ENCODE data around the gene RBM4. TPM values are rescaled to one million over a fixed set of nuclear protein-coding genes. Genes with fewer than 3 reads are reported as not detected.

Gene RBM4
- total RNA-seq, 1 experiment from 2014 or later: 272 TPM

DNA sequence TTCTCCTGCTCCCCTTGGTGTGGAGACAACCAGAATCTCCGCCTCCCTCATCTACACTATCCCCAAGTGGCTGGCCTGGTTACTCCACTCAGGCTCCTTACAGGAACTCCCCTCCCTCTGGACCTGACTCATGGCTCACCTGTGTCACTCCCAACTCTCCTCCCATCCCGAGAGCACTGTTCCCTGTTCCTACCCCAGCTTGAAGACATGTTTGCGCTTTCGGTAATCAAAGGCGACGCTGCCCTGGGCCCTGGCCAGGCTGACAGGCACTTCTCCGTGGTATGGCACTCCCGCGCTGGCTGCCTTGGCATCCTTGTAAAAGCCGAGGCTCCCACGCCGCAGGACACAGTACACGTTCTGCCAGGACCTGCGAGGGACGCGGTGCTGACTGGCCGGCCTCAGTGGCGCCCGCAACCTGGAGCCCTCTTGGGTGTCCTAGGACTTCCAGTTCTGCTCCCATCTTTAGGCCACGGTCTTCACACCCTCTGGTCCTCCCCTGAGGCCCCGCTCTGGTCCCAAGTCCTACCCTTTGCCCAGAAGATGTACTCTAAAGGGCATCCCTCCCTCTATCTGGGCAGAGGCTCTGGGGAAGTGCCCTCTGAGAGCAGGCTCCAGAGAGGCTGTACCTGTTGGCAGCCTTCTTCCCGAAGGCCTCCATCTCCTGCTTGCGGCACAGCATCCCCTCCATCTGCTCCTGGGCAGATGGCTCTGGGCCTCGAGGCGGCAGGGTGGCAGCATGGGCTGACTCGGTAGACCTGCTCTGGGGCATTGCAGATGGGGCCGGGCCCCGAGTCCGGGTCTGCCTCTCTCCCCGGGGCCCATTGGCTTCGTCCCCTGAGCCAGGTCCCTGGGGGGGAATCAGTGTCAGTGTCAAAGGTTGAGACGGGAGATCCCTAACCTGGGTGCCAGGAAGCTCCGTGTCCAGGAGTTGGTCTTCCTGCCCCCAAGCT lies 48.6 kb downstream of the RBM4 start:
- no peak for DNase-seq
- no CpG with 5 or more reads among the region's 33 CpGs for WGBS (ENCODE audit: extremely low coverage, insufficient read length, low lambda C conversion rate)
- H3K27ac Mint-ChIP-seq: no peak overlapping the region

More for the DNA sequence above, 48.6 kb downstream of the RBM4 start:
- no peaks in the 10 kb centered on the region for H3K9me3 Mint-ChIP-seq
- Histone ChIP-seq H2BK15ac (ENCODE audit: low read depth, low read length) (no peak overlapping the region), H3K79me1 (ENCODE audit: insufficient read depth, low read depth, low read length, poor library complexity, severe bottlenecking) (no peaks in the 10 kb centered on the region), H4K5ac (ENCODE audit: insufficient read length, low read depth, low read length) (no peak overlapping the region), H2BK5ac (ENCODE audit: insufficient read length, low read length) (no peak overlapping the region), H3K23ac (ENCODE audit: insufficient read length, low read depth, low read length) (no peak overlapping the region), H4K91ac (ENCODE audit: insufficient read length, low read depth, low read length) (no peak overlapping the region), H3T11ph (ENCODE audit: low read length) (no peak overlapping the region), H2BK120ac (ENCODE audit: low read depth, low read length, poor library complexity, severe bottlenecking) (no peak overlapping the region), H4K20me1 (ENCODE audit: control insufficient read depth, insufficient read depth, insufficient read length) (no peaks in the 10 kb centered on the region), H2AFZ (ENCODE audit: low read length) (no peak overlapping the region), H4K8ac (replicated peaks; ENCODE audit: insufficient read length, low read depth, low read length) (no peak overlapping the region), H3K56ac (ENCODE audit: insufficient read length, low read depth, low read length) (no peak overlapping the region), H2BK12ac (ENCODE audit: insufficient read length, low read depth, low read length) (no peak overlapping the region), H3K18ac (ENCODE audit: insufficient read length, low read depth, low read length) (no peak overlapping the region), H3K4me2 (ENCODE audit: insufficient read depth, insufficient read length, low read length) (no peak overlapping the region), H3K4me1 (ENCODE audit: insufficient read depth, low read length) (no peaks in the 10 kb centered on the region), H3K27me3 (ENCODE audit: insufficient read depth, low read length) (no peaks in the 10 kb centered on the region), H2AK5ac (ENCODE audit: insufficient read length, low read length) (no peak overlapping the region), H3K4ac (ENCODE audit: low read depth, low read length) (no peak overlapping the region), H3K9me3 (ENCODE audit: control insufficient read depth, low read depth, low read length) (no peaks in the 10 kb centered on the region), H2BK20ac (ENCODE audit: low read depth, low read length, poor library complexity, severe bottlenecking) (no peak overlapping the region), H3K9ac (ENCODE audit: extremely low read depth, insufficient read length, low read length) (no peak overlapping the region), H3K14ac (ENCODE audit: insufficient read depth, low read length) (no peak overlapping the region), H3K23me2 (ENCODE audit: insufficient read length, low read depth, low read length, poor library complexity, severe bottlenecking) (no peaks in the 10 kb centered on the region), H3K79me2 (ENCODE audit: insufficient read depth, low read length) (no peaks in the 10 kb centered on the region), H3K27ac (ENCODE audit: insufficient read length, low read depth, low read length) (no peak overlapping the region)
- no peaks in the 10 kb centered on the region for H3K27me3 Mint-ChIP-seq (ENCODE audit: low read depth)
- TF ChIP-seq, protein P1, sequence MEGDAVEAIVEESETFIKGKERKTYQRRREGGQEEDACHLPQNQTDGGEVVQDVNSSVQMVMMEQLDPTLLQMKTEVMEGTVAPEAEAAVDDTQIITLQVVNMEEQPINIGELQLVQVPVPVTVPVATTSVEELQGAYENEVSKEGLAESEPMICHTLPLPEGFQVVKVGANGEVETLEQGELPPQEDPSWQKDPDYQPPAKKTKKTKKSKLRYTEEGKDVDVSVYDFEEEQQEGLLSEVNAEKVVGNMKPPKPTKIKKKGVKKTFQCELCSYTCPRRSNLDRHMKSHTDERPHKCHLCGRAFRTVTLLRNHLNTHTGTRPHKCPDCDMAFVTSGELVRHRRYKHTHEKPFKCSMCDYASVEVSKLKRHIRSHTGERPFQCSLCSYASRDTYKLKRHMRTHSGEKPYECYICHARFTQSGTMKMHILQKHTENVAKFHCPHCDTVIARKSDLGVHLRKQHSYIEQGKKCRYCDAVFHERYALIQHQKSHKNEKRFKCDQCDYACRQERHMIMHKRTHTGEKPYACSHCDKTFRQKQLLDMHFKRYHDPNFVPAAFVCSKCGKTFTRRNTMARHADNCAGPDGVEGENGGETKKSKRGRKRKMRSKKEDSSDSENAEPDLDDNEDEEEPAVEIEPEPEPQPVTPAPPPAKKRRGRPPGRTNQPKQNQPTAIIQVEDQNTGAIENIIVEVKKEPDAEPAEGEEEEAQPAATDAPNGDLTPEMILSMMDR (conservative IDR thresholded peaks at IDR 0.05): no peak
- no peak overlapping the region for H3K4me3 Mint-ChIP-seq
- peaks cover 16 to 77% (median 75%) of the 10 kb centered on the region in 3 experiments for H3K36me3 Mint-ChIP-seq (ENCODE audit: insufficient read depth in 1 of 3, low read depth in 3 of 3)
- H3K4me1 Mint-ChIP-seq: peaks cover 6% of the 10 kb centered on the region in 2 experiments
